HG03354 (cell line): ENCODE measurements around the gene ABCA13.
A peak's percentile ranks its signal among the peaks of the same experiment; 100 is the strongest.

ENCODE experiments used
- ATAC-seq: cut with Tn5 transposase; IDR thresholded peaks from one replicate; pipeline ENCODE4 v1.9.1; 2021; ENCODE audit warnings: mild to moderate bottlenecking; ENCODE audit not compliant: unreplicated experiment, poor library complexity, severe bottlenecking

Gene ABCA13

GRCh38 chr7:48414011-48414732 lies 242.9 kb downstream of the ABCA13 start:
- ATAC-seq = no peak

- no peak for ATAC-seq
Measured at GRCh38 chr7:48416327-48416908, 245.2 kb downstream of the ABCA13 start.

GRCh38 chr7:48419401-48419800 lies 248.1 kb downstream of the ABCA13 start:
- no peak for ATAC-seq

- no peak for ATAC-seq
Measured at GRCh38 chr7:48420206-48420605, 248.9 kb downstream of the ABCA13 start.

GRCh38 chr7:48421357-48421756 lies 250.1 kb downstream of the ABCA13 start:
- no peak for ATAC-seq

GRCh38 chr7:48424731-48425130 lies 253.5 kb downstream of the ABCA13 start:
- peak; percentile 60 for ATAC-seq

GRCh38 chr7:48426331-48426965 lies 255.2 kb downstream of the ABCA13 start:
- ATAC-seq = no peak

- no peak for ATAC-seq
Measured at GRCh38 chr7:48426966-48427555, 255.8 kb downstream of the ABCA13 start.

- ATAC-seq = no peak
Measured at GRCh38 chr7:48427671-48428070, 256.4 kb downstream of the ABCA13 start.

- ATAC-seq = no peak
Measured at GRCh38 chr7:48428091-48428684, 256.9 kb downstream of the ABCA13 start.

GRCh38 chr7:48429117-48429516 lies 257.9 kb downstream of the ABCA13 start:
- ATAC-seq = no peak

GRCh38 chr7:48438206-48438605 lies 266.9 kb downstream of the ABCA13 start:
- no peak for ATAC-seq

- no peak for ATAC-seq
Measured at GRCh38 chr7:48441848-48442492, 270.7 kb downstream of the ABCA13 start.

- ATAC-seq = no peak
Measured at GRCh38 chr7:48443051-48443450, 271.8 kb downstream of the ABCA13 start.

- ATAC-seq = no peak
Measured at GRCh38 chr7:48446721-48447120, 275.5 kb downstream of the ABCA13 start.

GRCh38 chr7:48452218-48452617 lies 281.0 kb downstream of the ABCA13 start:
- no peak for ATAC-seq

- ATAC-seq = no peak
Measured at GRCh38 chr7:48454750-48455192, 283.5 kb downstream of the ABCA13 start.

GRCh38 chr7:48455363-48455762 lies 284.1 kb downstream of the ABCA13 start:
- ATAC-seq = no peak

GRCh38 chr7:48458701-48459524 lies 287.7 kb downstream of the ABCA13 start:
- no peak for ATAC-seq
